SW480 (cell line): Measurements from ENCODE around the gene TTC21B.

ENCODE experiments used
- DNase-seq: peaks from one replicate; pipeline ENCODE4 v3.0.0-alpha.2; 2016; ENCODE audit warnings: low spot score

Gene TTC21B

GRCh38 chr2:165835363-165835762, 118.2 kb downstream of the TTC21B start:
- no peak for DNase-seq

GRCh38 chr2:165833156-165833555, 120.4 kb downstream of the TTC21B start:
- no peak for DNase-seq

- DNase-seq: no peak
These were observed 125.7 kb downstream of the TTC21B start for GRCh38 chr2:165827921-165828276.

- DNase-seq: no peak
These were observed 126.3 kb downstream of the TTC21B start for GRCh38 chr2:165827016-165827920.

GRCh38 chr2:165825041-165825440, 128.5 kb downstream of the TTC21B start:
- no peak for DNase-seq
